HL-60 (cell line): ENCODE data around the gene ABI2.

ENCODE experiments used
- CTCF ChIP-seq: IDR thresholded peaks from one replicate; pipeline ENCODE4 v1.5.1; 2011; ENCODE audit warnings: low read length, control low read depth, inconsistent platforms; ENCODE audit not compliant: insufficient read depth
- GABPA ChIP-seq: IDR thresholded peaks from 2 replicates; pipeline ENCODE4 v1.6.1; 2012; ENCODE audit warnings: low read depth
- POLR2AphosphoS5 ChIP-seq: IDR thresholded peaks from 2 replicates; pipeline ENCODE4 v1.6.1; 2012; ENCODE audit warnings: low read depth
- REST ChIP-seq: IDR thresholded peaks from 2 replicates; pipeline ENCODE4 v1.6.1; 2012; ENCODE audit warnings: low read depth; ENCODE audit not compliant: insufficient replicate concordance
- SPI1 ChIP-seq: IDR thresholded peaks from 2 replicates; pipeline ENCODE4 v1.6.1; 2012; ENCODE audit warnings: low read depth, mild to moderate bottlenecking, borderline replicate concordance

- TF ChIP-seq CTCF (no peak), REST (no peak), POLR2AphosphoS5 (no peak), GABPA (no peak), SPI1 (no peak)
Observed at GRCh38 chr2:203360833-203361430, 32.7 kb downstream of the ABI2 start.
